AG10803 (cell line): ENCODE results near the gene ITFG1.
"Not testable (repeated sequence)": the region's sequence is repeated elsewhere in the genome, so short reads cannot be mapped to it uniquely, and the experiment has no call there.

ENCODE experiments used
- DNase-seq: peaks from one replicate; pipeline ENCODE4 v3.0.0; 2010; ENCODE audit warnings: low read depth
- H3K4me3 ChIP-seq: 2 replicates; pipeline ENCODE4 v1.5.1; 2011; ENCODE audit warnings: mild to moderate bottlenecking, low read length, control low read depth
- TF ChIP-seq, protein P1 (sequence below): conservative IDR thresholded peaks from 2 replicates; pipeline ENCODE4 v1.5.1; 2011; ENCODE audit warnings: mild to moderate bottlenecking, low read length, control low read depth, inconsistent platforms

Gene ITFG1

GRCh38 chr16:47448830-47449575 lies 11.9 kb downstream of the ITFG1 start:
- DNase-seq, result no peak
- TF ChIP-seq, protein P1, sequence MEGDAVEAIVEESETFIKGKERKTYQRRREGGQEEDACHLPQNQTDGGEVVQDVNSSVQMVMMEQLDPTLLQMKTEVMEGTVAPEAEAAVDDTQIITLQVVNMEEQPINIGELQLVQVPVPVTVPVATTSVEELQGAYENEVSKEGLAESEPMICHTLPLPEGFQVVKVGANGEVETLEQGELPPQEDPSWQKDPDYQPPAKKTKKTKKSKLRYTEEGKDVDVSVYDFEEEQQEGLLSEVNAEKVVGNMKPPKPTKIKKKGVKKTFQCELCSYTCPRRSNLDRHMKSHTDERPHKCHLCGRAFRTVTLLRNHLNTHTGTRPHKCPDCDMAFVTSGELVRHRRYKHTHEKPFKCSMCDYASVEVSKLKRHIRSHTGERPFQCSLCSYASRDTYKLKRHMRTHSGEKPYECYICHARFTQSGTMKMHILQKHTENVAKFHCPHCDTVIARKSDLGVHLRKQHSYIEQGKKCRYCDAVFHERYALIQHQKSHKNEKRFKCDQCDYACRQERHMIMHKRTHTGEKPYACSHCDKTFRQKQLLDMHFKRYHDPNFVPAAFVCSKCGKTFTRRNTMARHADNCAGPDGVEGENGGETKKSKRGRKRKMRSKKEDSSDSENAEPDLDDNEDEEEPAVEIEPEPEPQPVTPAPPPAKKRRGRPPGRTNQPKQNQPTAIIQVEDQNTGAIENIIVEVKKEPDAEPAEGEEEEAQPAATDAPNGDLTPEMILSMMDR, result no peak
- no peak overlapping the region for H3K4me3 ChIP-seq

DNA sequence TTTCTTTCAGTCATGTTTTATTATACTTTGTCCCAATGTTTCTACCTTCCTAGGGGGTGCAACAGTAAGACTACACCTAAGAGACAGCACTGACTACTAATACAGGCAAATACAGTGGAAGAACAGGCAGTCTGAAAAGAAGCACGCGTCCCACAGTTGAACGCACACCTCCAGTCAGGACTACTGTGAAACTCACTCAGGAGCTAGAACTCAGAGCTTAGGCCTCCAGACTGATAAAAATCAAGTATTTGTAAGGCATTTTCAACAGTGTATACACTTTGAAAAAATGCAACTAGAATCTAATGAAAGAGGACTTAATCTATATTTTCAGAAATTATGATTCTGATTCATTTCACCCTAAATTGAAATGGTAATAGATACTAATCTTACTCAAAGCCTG lies 14.4 kb downstream of the ITFG1 start:
- DNase-seq, result no peak
- TF ChIP-seq, protein P1, result no peak
- no peak overlapping the region for H3K4me3 ChIP-seq

GRCh38 chr16:47442884-47443283 lies 18.0 kb downstream of the ITFG1 start:
- DNase-seq, H3K4me3 ChIP-seq: not testable (repeated sequence)

GRCh38 chr16:47440066-47440465 lies 20.8 kb downstream of the ITFG1 start:
- DNase-seq, H3K4me3 ChIP-seq: not testable (repeated sequence)

GRCh38 chr16:47434274-47434673 lies 26.6 kb downstream of the ITFG1 start:
- DNase-seq, result not testable (repeated sequence)

DNA sequence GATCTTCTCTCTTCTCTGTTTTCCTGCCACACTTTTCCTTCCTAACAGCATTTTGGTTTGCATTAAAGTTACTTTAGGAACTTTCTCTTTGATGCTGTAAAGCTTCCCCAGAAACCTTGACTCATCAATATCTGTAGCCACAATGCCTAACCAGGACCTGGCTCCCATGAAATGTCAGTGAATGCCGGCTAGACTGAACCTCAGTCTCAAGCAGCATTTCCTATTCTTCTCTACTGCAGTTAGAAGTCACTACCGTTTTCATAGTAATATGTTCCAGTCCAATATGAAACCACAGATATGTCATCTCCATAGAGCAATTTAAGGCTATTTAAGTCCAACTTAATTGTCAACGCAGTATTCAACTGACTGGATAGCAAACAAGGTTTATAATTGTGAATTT lies 28.9 kb downstream of the ITFG1 start:
- TF ChIP-seq, protein P1, result no peak
- DNase-seq, result no peak
- H3K4me3 ChIP-seq, result no peak overlapping the region

More at GRCh38 chr16:47434274-47434673, 26.6 kb downstream of the ITFG1 start:
- not testable (repeated sequence) for H3K4me3 ChIP-seq

- no peak for DNase-seq
- no peak overlapping the region for H3K4me3 ChIP-seq
- TF ChIP-seq, protein P1, result no peak
Measured at GRCh38 chr16:47426806-47427205, 34.1 kb downstream of the ITFG1 start.

DNA sequence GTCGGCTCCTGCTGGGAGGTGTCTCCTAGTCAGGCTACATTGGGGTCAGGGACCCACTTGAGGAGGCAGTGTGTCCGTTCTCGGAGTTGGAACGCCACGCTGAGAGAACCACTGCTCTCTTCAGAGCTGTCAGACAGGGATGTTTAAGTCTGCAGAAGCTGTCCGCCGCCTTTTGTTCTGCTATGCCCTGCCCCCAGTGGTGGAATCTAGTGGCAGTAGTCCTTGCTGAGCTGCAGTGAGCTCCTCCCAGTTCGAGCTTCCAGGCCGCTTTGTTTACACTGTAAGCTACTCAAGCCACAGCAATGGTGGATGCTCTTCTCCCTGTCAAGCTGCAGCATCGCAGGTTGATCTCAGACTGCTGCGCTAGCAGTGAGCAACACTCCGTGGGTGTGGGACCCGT lies 36.0 kb downstream of the ITFG1 start:
- no peak for DNase-seq
- no peak overlapping the region for H3K4me3 ChIP-seq
- TF ChIP-seq, protein P1, result no peak

GRCh38 chr16:47416869-47417268 lies 44.0 kb downstream of the ITFG1 start:
- no peak overlapping the region for H3K4me3 ChIP-seq
- TF ChIP-seq, protein P1, result no peak
- DNase-seq, result no peak
